ENCODE results near the gene BICRAL.
"Not testable (repeated sequence)": the region's sequence is repeated elsewhere in the genome, so short reads cannot be mapped to it uniquely, and the experiment has no call there.

The BICRAL gene

GRCh38 chr6:42808492-42809483 is 26.9 kb downstream of the BICRAL start:
- TF ChIP-seq, protein P1, sequence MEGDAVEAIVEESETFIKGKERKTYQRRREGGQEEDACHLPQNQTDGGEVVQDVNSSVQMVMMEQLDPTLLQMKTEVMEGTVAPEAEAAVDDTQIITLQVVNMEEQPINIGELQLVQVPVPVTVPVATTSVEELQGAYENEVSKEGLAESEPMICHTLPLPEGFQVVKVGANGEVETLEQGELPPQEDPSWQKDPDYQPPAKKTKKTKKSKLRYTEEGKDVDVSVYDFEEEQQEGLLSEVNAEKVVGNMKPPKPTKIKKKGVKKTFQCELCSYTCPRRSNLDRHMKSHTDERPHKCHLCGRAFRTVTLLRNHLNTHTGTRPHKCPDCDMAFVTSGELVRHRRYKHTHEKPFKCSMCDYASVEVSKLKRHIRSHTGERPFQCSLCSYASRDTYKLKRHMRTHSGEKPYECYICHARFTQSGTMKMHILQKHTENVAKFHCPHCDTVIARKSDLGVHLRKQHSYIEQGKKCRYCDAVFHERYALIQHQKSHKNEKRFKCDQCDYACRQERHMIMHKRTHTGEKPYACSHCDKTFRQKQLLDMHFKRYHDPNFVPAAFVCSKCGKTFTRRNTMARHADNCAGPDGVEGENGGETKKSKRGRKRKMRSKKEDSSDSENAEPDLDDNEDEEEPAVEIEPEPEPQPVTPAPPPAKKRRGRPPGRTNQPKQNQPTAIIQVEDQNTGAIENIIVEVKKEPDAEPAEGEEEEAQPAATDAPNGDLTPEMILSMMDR (IDR thresholded peaks at IDR 0.05; ENCODE audit: insufficient read depth, low read length, poor library complexity, severe bottlenecking): no peak
- no peak for DNase-seq (ENCODE audit: extremely low read depth, insufficient read length)
- Histone ChIP-seq H3K36me3 (ENCODE audit: control insufficient read depth, insufficient read depth, low read length) (peaks cover 2% of the 10 kb centered on the region; the same call in 1 of the 2 replicates), H3K4me3 (replicated peaks; ENCODE audit: low read depth, low read length) (no peak overlapping the region), H3K27me3 (replicated peaks; ENCODE audit: control insufficient read depth, insufficient read depth, low read length) (no peaks in the 10 kb centered on the region)

GRCh38 chr6:42813074-42813645 is 31.3 kb downstream of the BICRAL start:
- no peak for DNase-seq (ENCODE audit: extremely low read depth, insufficient read length)
- TF ChIP-seq, protein P1 (IDR thresholded peaks at IDR 0.05; ENCODE audit: insufficient read depth, low read length, poor library complexity, severe bottlenecking): no peak
- no peak overlapping the region for H3K4me3 ChIP-seq (replicated peaks; ENCODE audit: low read depth, low read length)
- H3K36me3 ChIP-seq (ENCODE audit: control insufficient read depth, insufficient read depth, low read length): peaks cover 2% of the 10 kb centered on the region; the same call in 1 of the 2 replicates
- no peaks in the 10 kb centered on the region for H3K27me3 ChIP-seq (replicated peaks; ENCODE audit: control insufficient read depth, insufficient read depth, low read length)

DNA sequence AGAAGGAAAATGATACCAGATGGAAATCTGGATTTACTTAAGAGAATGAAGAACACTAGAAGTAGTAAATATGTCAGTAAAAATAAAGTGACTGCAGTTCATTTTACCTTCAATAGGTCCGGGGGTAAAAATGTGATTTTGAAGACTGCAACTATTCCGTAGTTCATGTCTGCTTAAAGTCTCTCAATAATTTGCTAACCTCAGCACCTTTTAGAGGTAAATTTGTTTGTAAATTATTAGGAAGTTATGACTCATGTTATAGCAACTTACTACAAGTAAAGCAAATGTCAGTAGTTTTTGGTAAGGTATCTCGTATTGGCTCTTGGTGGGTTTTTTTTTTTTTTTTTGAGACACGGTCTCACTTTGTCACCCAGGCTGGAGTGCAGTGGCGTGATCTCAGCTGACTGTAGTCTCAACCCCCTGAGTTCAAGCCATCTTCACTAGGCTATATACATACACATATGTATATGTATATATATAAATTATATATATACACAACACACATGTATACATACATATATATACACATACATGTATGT is 32.1 kb downstream of the BICRAL start:
- TF ChIP-seq, protein P1 (IDR thresholded peaks at IDR 0.05; ENCODE audit: insufficient read depth, low read length, poor library complexity, severe bottlenecking): no peak
- no peak for DNase-seq (ENCODE audit: extremely low read depth, insufficient read length)
- Histone ChIP-seq H3K27me3 (replicated peaks; ENCODE audit: control insufficient read depth, insufficient read depth, low read length) (no peaks in the 10 kb centered on the region), H3K4me3 (replicated peaks; ENCODE audit: low read depth, low read length) (no peak overlapping the region), H3K36me3 (ENCODE audit: control insufficient read depth, insufficient read depth, low read length) (no peaks in the 10 kb centered on the region)

GRCh38 chr6:42815726-42816125 is 33.9 kb downstream of the BICRAL start:
- H3K27me3 ChIP-seq (replicated peaks; ENCODE audit: control insufficient read depth, insufficient read depth, low read length); H3K4me3 ChIP-seq (replicated peaks; ENCODE audit: low read depth, low read length); H3K36me3 ChIP-seq (ENCODE audit: control insufficient read depth, insufficient read depth, low read length); DNase-seq (ENCODE audit: extremely low read depth, insufficient read length): not testable (repeated sequence)

GRCh38 chr6:42817907-42818306 is 36.1 kb downstream of the BICRAL start:
- H3K36me3 ChIP-seq (ENCODE audit: control insufficient read depth, insufficient read depth, low read length): no peaks in the 10 kb centered on the region; the same call in 1 of the 2 replicates
- no peak for DNase-seq (ENCODE audit: extremely low read depth, insufficient read length)
- H3K4me3 ChIP-seq (replicated peaks; ENCODE audit: low read depth, low read length): no peak overlapping the region
- TF ChIP-seq, protein P1 (IDR thresholded peaks at IDR 0.05; ENCODE audit: insufficient read depth, low read length, poor library complexity, severe bottlenecking): no peak
- no peaks in the 10 kb centered on the region for H3K27me3 ChIP-seq (replicated peaks; ENCODE audit: control insufficient read depth, insufficient read depth, low read length)

DNA sequence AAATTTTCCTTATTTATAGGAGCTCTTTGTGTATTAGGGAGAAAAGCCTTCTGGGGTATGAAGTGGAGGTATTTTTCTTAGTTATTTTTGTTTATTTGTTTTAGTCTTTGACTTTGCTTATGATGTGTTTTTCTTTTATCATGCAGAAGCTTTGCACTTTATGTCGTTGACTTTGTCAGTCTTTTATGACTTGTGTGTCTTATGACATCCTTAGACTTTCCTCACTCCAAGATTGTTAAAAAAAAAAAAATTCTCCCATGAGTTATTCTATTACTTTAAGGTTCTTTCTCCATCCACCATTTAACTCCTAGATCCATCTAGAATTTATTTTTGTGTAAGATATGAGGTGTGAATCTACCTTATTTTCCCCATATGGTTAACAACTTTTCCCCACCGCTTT is 36.6 kb downstream of the BICRAL start:
- Histone ChIP-seq H3K4me3 (replicated peaks; ENCODE audit: low read depth, low read length) (no peak overlapping the region), H3K36me3 (ENCODE audit: control insufficient read depth, insufficient read depth, low read length) (peaks cover 2% of the 10 kb centered on the region; the same call in 1 of the 2 replicates), H3K27me3 (replicated peaks; ENCODE audit: control insufficient read depth, insufficient read depth, low read length) (no peaks in the 10 kb centered on the region)
- TF ChIP-seq, protein P1 (IDR thresholded peaks at IDR 0.05; ENCODE audit: insufficient read depth, low read length, poor library complexity, severe bottlenecking): no peak
- no peak for DNase-seq (ENCODE audit: extremely low read depth, insufficient read length)
